OCI-LY1 (cell line): ENCODE results near the gene BBS12.

Experiments used
- EZH2 ChIP-seq: fragments of 200-600 bp; sonication (generic), shearing (Covaris generic); IDR thresholded peaks from 2 replicates; pipeline ENCODE4 v1.8.0; 2017; ENCODE audit warnings: borderline replicate concordance, mixed run types, mild to moderate bottlenecking, antibody characterized with exemption, low read length, moderate library complexity, mixed read lengths
- TF ChIP-seq, protein P1 (sequence below): fragments of 200-600 bp; sonication (generic), shearing (Covaris generic); IDR thresholded peaks from 2 replicates; pipeline ENCODE4 v1.5.1; 2017; ENCODE audit warnings: mild to moderate bottlenecking, antibody characterized with exemption, low read length, moderate library complexity, mixed read lengths

DNA sequence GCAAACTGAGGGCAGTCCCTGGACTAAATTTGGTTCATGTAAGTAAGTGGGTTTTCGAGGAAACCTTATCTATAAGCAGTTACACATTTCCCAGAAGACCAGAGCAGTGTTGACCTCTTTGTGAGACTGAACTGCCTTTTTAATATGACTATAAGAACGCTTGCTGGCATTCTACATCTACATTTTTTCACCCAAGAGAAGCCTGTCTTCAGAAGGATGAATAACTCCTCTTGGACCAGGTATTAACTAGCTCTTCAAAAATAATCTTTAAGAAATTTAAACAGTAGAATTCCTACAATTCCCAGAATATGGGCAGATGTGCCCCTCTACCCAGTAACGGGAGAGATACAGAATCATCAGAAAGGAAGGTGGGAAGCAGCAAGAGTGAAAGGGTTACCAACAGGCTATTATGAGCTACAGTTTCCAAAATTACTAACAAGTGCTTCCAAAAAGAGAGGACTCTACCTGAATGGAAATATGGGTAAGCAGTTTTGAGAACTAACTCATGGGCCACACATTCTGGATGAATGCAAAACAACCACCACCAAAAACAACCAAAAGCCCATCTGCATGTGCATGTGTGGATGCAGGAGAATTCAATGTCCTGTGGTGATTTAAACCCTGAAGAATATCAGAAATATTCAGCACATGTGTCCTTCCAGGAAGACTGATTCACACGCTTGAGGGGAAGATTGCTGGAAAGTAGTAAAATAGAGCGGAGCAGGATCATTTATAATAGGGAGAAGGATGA is 17.4 kb downstream of the BBS12 start:
- TF ChIP-seq, protein P1, sequence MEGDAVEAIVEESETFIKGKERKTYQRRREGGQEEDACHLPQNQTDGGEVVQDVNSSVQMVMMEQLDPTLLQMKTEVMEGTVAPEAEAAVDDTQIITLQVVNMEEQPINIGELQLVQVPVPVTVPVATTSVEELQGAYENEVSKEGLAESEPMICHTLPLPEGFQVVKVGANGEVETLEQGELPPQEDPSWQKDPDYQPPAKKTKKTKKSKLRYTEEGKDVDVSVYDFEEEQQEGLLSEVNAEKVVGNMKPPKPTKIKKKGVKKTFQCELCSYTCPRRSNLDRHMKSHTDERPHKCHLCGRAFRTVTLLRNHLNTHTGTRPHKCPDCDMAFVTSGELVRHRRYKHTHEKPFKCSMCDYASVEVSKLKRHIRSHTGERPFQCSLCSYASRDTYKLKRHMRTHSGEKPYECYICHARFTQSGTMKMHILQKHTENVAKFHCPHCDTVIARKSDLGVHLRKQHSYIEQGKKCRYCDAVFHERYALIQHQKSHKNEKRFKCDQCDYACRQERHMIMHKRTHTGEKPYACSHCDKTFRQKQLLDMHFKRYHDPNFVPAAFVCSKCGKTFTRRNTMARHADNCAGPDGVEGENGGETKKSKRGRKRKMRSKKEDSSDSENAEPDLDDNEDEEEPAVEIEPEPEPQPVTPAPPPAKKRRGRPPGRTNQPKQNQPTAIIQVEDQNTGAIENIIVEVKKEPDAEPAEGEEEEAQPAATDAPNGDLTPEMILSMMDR = no peak
- TF ChIP-seq EZH2 = no peak
